ENCODE results near the gene TBX19.

The TBX19 gene

DNA sequence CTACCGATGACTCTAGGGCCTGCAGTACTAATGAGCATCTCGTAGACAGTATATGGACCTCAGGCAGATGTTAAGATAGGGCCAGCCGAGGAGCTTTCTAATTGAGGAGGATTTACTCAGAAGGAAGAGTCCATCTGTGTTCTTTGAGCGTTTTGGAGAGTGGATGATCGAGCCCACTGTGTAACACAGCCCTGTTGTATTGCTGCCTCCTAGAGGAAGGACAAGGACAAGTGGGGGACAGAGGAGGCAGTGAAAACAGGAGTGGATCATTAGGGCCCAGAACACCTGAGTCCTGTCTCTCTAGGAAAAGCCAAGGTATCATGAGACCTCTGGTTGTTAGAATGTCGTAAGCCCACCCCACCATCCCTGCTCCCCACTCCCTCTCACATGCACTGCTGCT, 62.9 kb downstream of the TBX19 start:
- TF ChIP-seq GATA3 (IDR thresholded peaks at IDR 0.05; ENCODE audit: low read depth, low read length) (no peak), GATA2 (IDR thresholded peaks at IDR 0.05; ENCODE audit: low read depth, low read length) (no peak)

GRCh38 chr1:168344517-168344916, 63.8 kb downstream of the TBX19 start:
- TF ChIP-seq GATA2 (IDR thresholded peaks at IDR 0.05; ENCODE audit: low read depth, low read length) (no peak), GATA3 (IDR thresholded peaks at IDR 0.05; ENCODE audit: low read depth, low read length) (no peak)

GRCh38 chr1:168345939-168346338, 65.3 kb downstream of the TBX19 start:
- TF ChIP-seq GATA3 (IDR thresholded peaks at IDR 0.05; ENCODE audit: low read depth, low read length) (no peak), GATA2 (IDR thresholded peaks at IDR 0.05; ENCODE audit: low read depth, low read length) (no peak)

GRCh38 chr1:168347630-168348029, 67.0 kb downstream of the TBX19 start:
- TF ChIP-seq GATA3 (IDR thresholded peaks at IDR 0.05; ENCODE audit: low read depth, low read length): no peak
- TF ChIP-seq GATA2 (IDR thresholded peaks at IDR 0.05; ENCODE audit: low read depth, low read length): no peak

- TF ChIP-seq GATA3 (IDR thresholded peaks at IDR 0.05; ENCODE audit: low read depth, low read length) (no peak), GATA2 (IDR thresholded peaks at IDR 0.05; ENCODE audit: low read depth, low read length) (no peak)
These were observed 67.6 kb downstream of the TBX19 start for GRCh38 chr1:168348146-168348709.

DNA sequence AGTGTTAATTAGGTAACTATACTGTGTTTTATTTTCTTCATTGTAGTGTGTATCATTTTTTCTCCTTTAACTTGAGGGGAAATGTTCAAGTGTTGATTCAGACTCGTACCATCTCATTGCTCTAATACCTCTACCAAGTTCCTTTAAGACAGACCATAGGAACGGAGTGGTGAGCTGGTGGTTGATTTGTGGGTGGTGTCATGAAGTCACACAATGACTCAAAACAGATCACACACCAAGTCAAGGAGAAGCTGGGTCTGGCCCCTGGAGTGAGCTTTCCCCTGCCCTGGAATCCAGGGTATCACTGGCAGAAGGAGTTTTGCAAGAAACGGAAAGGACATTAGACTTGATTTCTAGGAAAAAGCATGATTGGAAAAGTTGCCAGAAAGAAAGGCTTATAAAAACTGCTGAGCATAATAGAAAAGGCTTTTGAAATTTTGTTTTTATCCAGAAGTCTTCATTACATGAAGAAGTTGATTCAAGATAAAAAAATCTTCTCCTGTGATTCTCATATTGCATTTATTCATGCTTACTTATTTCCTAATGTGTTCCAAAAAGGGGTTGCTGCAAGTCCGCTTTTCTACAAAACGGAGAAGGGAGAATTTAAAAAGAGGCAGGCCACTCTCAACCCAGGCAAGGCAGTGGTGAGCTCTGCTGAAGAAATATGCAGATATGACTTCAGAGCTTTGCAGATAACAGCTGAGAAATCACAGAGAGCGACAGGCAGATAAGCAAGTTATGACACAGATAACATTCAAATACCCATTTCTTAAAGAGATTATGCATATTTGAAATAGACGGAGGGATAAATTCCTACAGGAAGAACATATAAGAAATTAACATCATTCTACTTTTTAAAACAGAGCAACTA, 79.7 kb downstream of the TBX19 start:
- TF ChIP-seq GATA3 (IDR thresholded peaks at IDR 0.05; ENCODE audit: low read depth, low read length) (no peak), GATA2 (IDR thresholded peaks at IDR 0.05; ENCODE audit: low read depth, low read length) (no peak)

DNA sequence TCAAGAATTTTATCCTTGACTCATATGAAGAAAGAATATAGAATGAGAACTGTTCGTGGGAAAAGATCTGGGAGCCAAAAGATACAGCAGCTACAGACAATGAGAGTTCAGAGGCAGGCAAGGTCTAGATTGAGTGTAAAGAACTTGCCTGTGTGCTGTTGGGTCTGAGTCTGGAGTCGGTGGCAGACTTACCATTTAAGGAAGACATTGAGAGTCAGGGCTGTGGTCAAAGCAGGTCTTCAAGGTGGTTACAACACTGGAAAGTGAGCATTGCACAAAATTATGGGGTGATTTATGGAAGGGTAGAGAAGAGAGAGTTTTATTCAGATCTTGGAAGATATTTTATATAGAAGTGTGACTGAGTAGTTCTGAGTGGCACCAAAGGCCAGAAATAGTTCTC, 80.6 kb downstream of the TBX19 start:
- TF ChIP-seq GATA2 (IDR thresholded peaks at IDR 0.05; ENCODE audit: low read depth, low read length): no peak
- TF ChIP-seq GATA3 (IDR thresholded peaks at IDR 0.05; ENCODE audit: low read depth, low read length): no peak

GRCh38 chr1:168362991-168363390, 82.3 kb downstream of the TBX19 start:
- no peak for TF ChIP-seq GATA3 (IDR thresholded peaks at IDR 0.05; ENCODE audit: low read depth, low read length)
- no peak for TF ChIP-seq GATA2 (IDR thresholded peaks at IDR 0.05; ENCODE audit: low read depth, low read length)

All from SH-SY5Y (cell line).